ENCODE measurements around the gene DNAJC5.
A peak's percentile ranks its signal among the peaks of the same experiment; 100 is the strongest.

The DNAJC5 gene

GRCh38 chr20:63950701-63951397 lies 55.9 kb downstream of the DNAJC5 start:
- POLR2A ChIA-PET = no interaction called here

GRCh38 chr20:63951398-63952209 lies 56.7 kb downstream of the DNAJC5 start:
- ChIA-PET CTCF (interaction anchor here (0.7 to 1.6 kb wide), 3 partner anchors 22 to 26 kb away, joined by 3 to 9 read pairs (median 6); no protein-coding TSS in a partner anchor), POLR2A (no interaction called here)
- Histone ChIP-seq H3K36me3 (ENCODE audit: control insufficient read depth in 4 of 4, insufficient read depth in 4 of 4, low read length in 3 of 4) (peaks cover 0 to 22% (median 4%) of the 10 kb centered on the region in 4 experiments), H3K4me3 (ENCODE audit: control insufficient read depth in 1 of 7, extremely low read depth in 1 of 7, insufficient read depth in 4 of 7, low read depth in 2 of 7, low read length in 6 of 7) (no peak overlapping the region), H3K9me3 (ENCODE audit: control extremely low read depth in 1 of 5, control insufficient read depth in 4 of 5, insufficient read depth in 2 of 5, low read depth in 1 of 5, low read length in 4 of 5) (no peaks in the 10 kb centered on the region), H3K27ac (ENCODE audit: insufficient read depth in 1 of 2, low read depth in 1 of 2, low read length in 2 of 2, poor library complexity in 1 of 2, severe bottlenecking in 2 of 2) (no peak overlapping the region), H3K27me3 (replicated peaks in 2 of 5; ENCODE audit: control insufficient read depth in 4 of 5, insufficient read depth in 5 of 5, low read length in 4 of 5) (no peaks in the 10 kb centered on the region), H3K4me1 (ENCODE audit: control extremely low read depth in 1 of 4, control insufficient read depth in 4 of 4, insufficient read depth in 4 of 4, low read length in 3 of 4) (peaks cover 0 to 54% (median 49%) of the 10 kb centered on the region in 4 experiments)
- 90% methylated on average over 17 of the region's 17 CpGs for WGBS (ENCODE audit: insufficient coverage)
- DNase-seq = no peak

More at GRCh38 chr20:63950701-63951397, 55.9 kb downstream of the DNAJC5 start:
- CTCF ChIA-PET = interaction anchor here (1.6 kb wide), 1 partner anchor 23 kb away, joined by 9 read pairs; no protein-coding TSS in a partner anchor
- no peak for DNase-seq
- no peak overlapping the region for H3K27ac ChIP-seq (ENCODE audit: insufficient read depth in 1 of 2, low read depth in 1 of 2, low read length in 2 of 2, poor library complexity in 1 of 2, severe bottlenecking in 2 of 2)
- peaks cover 0 to 51% (median 48%) of the 10 kb centered on the region in 4 experiments for H3K4me1 ChIP-seq (ENCODE audit: control extremely low read depth in 1 of 4, control insufficient read depth in 4 of 4, insufficient read depth in 4 of 4, low read length in 3 of 4)
- no peaks in the 10 kb centered on the region for H3K9me3 ChIP-seq (ENCODE audit: control extremely low read depth in 1 of 5, control insufficient read depth in 4 of 5, insufficient read depth in 2 of 5, low read depth in 1 of 5, low read length in 4 of 5)
- no peak overlapping the region for H3K4me3 ChIP-seq (ENCODE audit: control insufficient read depth in 1 of 7, extremely low read depth in 1 of 7, insufficient read depth in 4 of 7, low read depth in 2 of 7, low read length in 6 of 7)
- peaks cover 0 to 28% (median 7%) of the 10 kb centered on the region in 4 experiments for H3K36me3 ChIP-seq (ENCODE audit: control insufficient read depth in 4 of 4, insufficient read depth in 4 of 4, low read length in 3 of 4)
- WGBS (ENCODE audit: insufficient coverage) = 95% methylated on average over 16 of the region's 20 CpGs
- H3K27me3 ChIP-seq (replicated peaks in 2 of 5; ENCODE audit: control insufficient read depth in 4 of 5, insufficient read depth in 5 of 5, low read length in 4 of 5) = no peaks in the 10 kb centered on the region

- ChIA-PET CTCF (interaction anchor here (0.7 to 1.5 kb wide), 2 partner anchors 21 to 25 kb away, joined by 3 to 6 read pairs; no protein-coding TSS in a partner anchor), POLR2A (no interaction called here)
- Histone ChIP-seq H3K27me3 (replicated peaks in 2 of 5; ENCODE audit: control insufficient read depth in 4 of 5, insufficient read depth in 5 of 5, low read length in 4 of 5) (no peaks in the 10 kb centered on the region), H3K4me3 (ENCODE audit: control insufficient read depth in 1 of 7, extremely low read depth in 1 of 7, insufficient read depth in 4 of 7, low read depth in 2 of 7, low read length in 6 of 7) (no peak overlapping the region), H3K27ac (ENCODE audit: insufficient read depth in 1 of 2, low read depth in 1 of 2, low read length in 2 of 2, poor library complexity in 1 of 2, severe bottlenecking in 2 of 2) (no peak overlapping the region), H3K36me3 (ENCODE audit: control insufficient read depth in 4 of 4, insufficient read depth in 4 of 4, low read length in 3 of 4) (peaks cover 0 to 22% (median 4%) of the 10 kb centered on the region in 4 experiments), H3K9me3 (ENCODE audit: control extremely low read depth in 1 of 5, control insufficient read depth in 4 of 5, insufficient read depth in 2 of 5, low read depth in 1 of 5, low read length in 4 of 5) (no peaks in the 10 kb centered on the region), H3K4me1 (ENCODE audit: control extremely low read depth in 1 of 4, control insufficient read depth in 4 of 4, insufficient read depth in 4 of 4, low read length in 3 of 4) (peaks cover 0 to 59% (median 53%) of the 10 kb centered on the region in 4 experiments)
- no peak for DNase-seq
- WGBS (ENCODE audit: insufficient coverage) = 92% methylated on average over 15 of the region's 15 CpGs
Measured at GRCh38 chr20:63952210-63952535, 57.2 kb downstream of the DNAJC5 start.

- CTCF ChIA-PET = interaction anchor here (1.5 kb wide), 1 partner anchor 21 kb away, joined by 6 read pairs; no protein-coding TSS in a partner anchor
- Histone ChIP-seq H3K27ac (ENCODE audit: insufficient read depth in 1 of 2, low read depth in 1 of 2, low read length in 2 of 2, poor library complexity in 1 of 2, severe bottlenecking in 2 of 2) (no peak overlapping the region), H3K36me3 (ENCODE audit: control insufficient read depth in 4 of 4, insufficient read depth in 4 of 4, low read length in 3 of 4) (peaks cover 0 to 22% (median 4%) of the 10 kb centered on the region in 4 experiments), H3K4me3 (ENCODE audit: control insufficient read depth in 1 of 7, extremely low read depth in 1 of 7, insufficient read depth in 4 of 7, low read depth in 2 of 7, low read length in 6 of 7) (peak overlapping the region in 1 of 7 experiments; percentile 24), H3K9me3 (ENCODE audit: control extremely low read depth in 1 of 5, control insufficient read depth in 4 of 5, insufficient read depth in 2 of 5, low read depth in 1 of 5, low read length in 4 of 5) (no peaks in the 10 kb centered on the region), H3K27me3 (replicated peaks in 2 of 5; ENCODE audit: control insufficient read depth in 4 of 5, insufficient read depth in 5 of 5, low read length in 4 of 5) (no peaks in the 10 kb centered on the region), H3K4me1 (ENCODE audit: control extremely low read depth in 1 of 4, control insufficient read depth in 4 of 4, insufficient read depth in 4 of 4, low read length in 3 of 4) (peaks cover 0 to 59% (median 55%) of the 10 kb centered on the region in 4 experiments)
- POLR2A ChIA-PET = no interaction called here
- WGBS (ENCODE audit: insufficient coverage) = 95% methylated on average over 10 of the region's 14 CpGs
- DNase-seq = no peak
Measured at GRCh38 chr20:63952769-63953168, 57.8 kb downstream of the DNAJC5 start.

GRCh38 chr20:63953764-63954429 lies 59.0 kb downstream of the DNAJC5 start:
- ChIA-PET CTCF (interaction anchor here (0.7 to 1.6 kb wide), 2 partner anchors 26 kb away, joined by 3 to 5 read pairs; partner anchors contain the start of gene SAMD10), POLR2A (no interaction called here)
- 84% methylated on average over 11 of the region's 13 CpGs for WGBS (ENCODE audit: insufficient coverage)
- H3K36me3 ChIP-seq (ENCODE audit: control insufficient read depth in 4 of 4, insufficient read depth in 4 of 4, low read length in 3 of 4) = peaks cover 0 to 28% (median 6%) of the 10 kb centered on the region in 4 experiments
- no peak overlapping the region for H3K4me3 ChIP-seq (ENCODE audit: control insufficient read depth in 1 of 7, extremely low read depth in 1 of 7, insufficient read depth in 4 of 7, low read depth in 2 of 7, low read length in 6 of 7)
- H3K27ac ChIP-seq (ENCODE audit: insufficient read depth in 1 of 2, low read depth in 1 of 2, low read length in 2 of 2, poor library complexity in 1 of 2, severe bottlenecking in 2 of 2) = no peak overlapping the region
- no peak for DNase-seq
- no peaks in the 10 kb centered on the region for H3K27me3 ChIP-seq (replicated peaks in 2 of 5; ENCODE audit: control insufficient read depth in 4 of 5, insufficient read depth in 5 of 5, low read length in 4 of 5)
- peaks cover 0 to 51% (median 51%) of the 10 kb centered on the region in 4 experiments for H3K4me1 ChIP-seq (ENCODE audit: control extremely low read depth in 1 of 4, control insufficient read depth in 4 of 4, insufficient read depth in 4 of 4, low read length in 3 of 4)
- H3K9me3 ChIP-seq (ENCODE audit: control extremely low read depth in 1 of 5, control insufficient read depth in 4 of 5, insufficient read depth in 2 of 5, low read depth in 1 of 5, low read length in 4 of 5) = no peaks in the 10 kb centered on the region

GRCh38 chr20:63955281-63955826 lies 60.4 kb downstream of the DNAJC5 start:
- DNase-seq = peak in 2 of 3 donors; percentile 53 to 64
- peak overlapping the region; percentile 73 to 94 (median 82) for H3K4me3 ChIP-seq (ENCODE audit: control insufficient read depth in 1 of 7, extremely low read depth in 1 of 7, insufficient read depth in 4 of 7, low read depth in 2 of 7, low read length in 6 of 7)
- H3K27me3 ChIP-seq (replicated peaks in 2 of 5; ENCODE audit: control insufficient read depth in 4 of 5, insufficient read depth in 5 of 5, low read length in 4 of 5) = no peaks in the 10 kb centered on the region
- ChIA-PET CTCF (interaction anchor here (1.0 to 1.2 kb wide), 3 partner anchors 18 to 63 kb away, joined by 3 read pairs; no protein-coding TSS in a partner anchor), POLR2A (no interaction called here)
- 6% methylated on average over 17 of the region's 31 CpGs for WGBS (ENCODE audit: insufficient coverage)
- peak overlapping the region; percentile 50 to 84 for H3K27ac ChIP-seq (ENCODE audit: insufficient read depth in 1 of 2, low read depth in 1 of 2, low read length in 2 of 2, poor library complexity in 1 of 2, severe bottlenecking in 2 of 2)
- H3K9me3 ChIP-seq (ENCODE audit: control extremely low read depth in 1 of 5, control insufficient read depth in 4 of 5, insufficient read depth in 2 of 5, low read depth in 1 of 5, low read length in 4 of 5) = no peaks in the 10 kb centered on the region
- H3K36me3 ChIP-seq (ENCODE audit: control insufficient read depth in 4 of 4, insufficient read depth in 4 of 4, low read length in 3 of 4) = peaks cover 4 to 35% (median 15%) of the 10 kb centered on the region in 4 experiments
- H3K4me1 ChIP-seq (ENCODE audit: control extremely low read depth in 1 of 4, control insufficient read depth in 4 of 4, insufficient read depth in 4 of 4, low read length in 3 of 4) = peaks cover 0 to 42% (median 40%) of the 10 kb centered on the region in 4 experiments

Data from common myeloid progenitor, CD34-positive (primary cell).